HG02981 (cell line): ENCODE results near the gene CAMKMT.
"Not testable (repeated sequence)": the region's sequence is repeated elsewhere in the genome, so short reads cannot be mapped to it uniquely, and the experiment has no call there.

Experiments
- ATAC-seq: cut with Tn5 transposase; IDR thresholded peaks from one replicate; pipeline ENCODE4 v1.9.1; 2021; ENCODE audit warnings: mild to moderate bottlenecking, moderate library complexity; ENCODE audit not compliant: unreplicated experiment

Gene CAMKMT

DNA sequence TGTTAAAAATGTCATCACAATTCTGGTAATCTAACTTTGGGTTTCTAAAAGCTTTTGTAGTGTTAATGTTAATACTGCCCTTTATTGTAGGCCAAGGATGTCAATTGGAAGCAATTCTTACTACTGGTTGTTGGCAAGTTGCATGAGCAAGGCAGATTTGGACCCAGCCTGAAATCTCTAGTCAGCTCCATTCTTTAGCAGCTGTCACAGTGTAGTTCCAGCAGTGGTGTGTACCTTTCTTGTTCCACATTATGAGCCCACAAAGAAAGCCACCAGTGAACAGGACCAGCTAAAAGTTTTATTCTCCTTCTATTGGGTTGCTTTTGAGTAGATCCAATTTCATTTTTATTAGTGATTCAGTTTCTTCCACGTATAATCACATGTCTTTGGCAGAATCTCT, 133.8 kb downstream of the CAMKMT start:
- ATAC-seq, result no peak

DNA sequence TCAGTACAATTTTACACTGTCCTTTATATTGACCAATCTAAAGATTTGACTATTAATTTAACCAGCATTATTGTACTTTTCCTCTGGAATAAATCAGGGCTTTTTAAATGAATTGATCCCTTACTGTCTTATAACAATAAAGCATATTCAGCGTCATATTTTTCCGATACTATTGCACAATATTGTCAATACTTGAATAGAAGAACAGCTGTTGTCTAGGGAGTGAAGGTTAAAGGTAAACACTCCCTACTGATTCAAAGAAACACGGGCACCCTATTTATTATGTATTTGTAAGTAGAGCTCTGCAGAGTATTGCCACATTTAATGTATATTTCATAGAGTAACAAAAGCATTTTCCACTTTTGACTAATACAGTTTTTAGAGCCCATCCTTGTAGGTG, 134.4 kb downstream of the CAMKMT start:
- ATAC-seq, result no peak

DNA sequence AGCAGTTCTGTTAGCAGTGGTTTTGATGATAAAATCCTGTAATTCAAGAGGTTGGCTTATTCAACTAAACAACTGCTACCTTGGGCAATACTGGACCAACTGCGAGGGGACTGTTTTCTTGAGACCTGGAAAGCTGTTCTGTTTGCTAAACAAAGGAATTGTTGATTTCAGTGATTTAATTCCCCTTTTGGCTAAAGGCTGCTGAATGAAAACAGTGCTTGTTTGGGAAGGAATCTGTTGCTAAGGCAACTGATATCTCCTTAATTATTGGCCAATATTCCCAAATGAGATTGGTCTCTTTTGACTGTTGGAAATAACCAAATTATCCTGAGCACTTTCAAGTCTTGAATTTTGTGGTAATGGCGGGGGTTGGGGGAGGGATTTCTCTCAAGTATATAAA, 136.8 kb downstream of the CAMKMT start:
- ATAC-seq, result no peak

DNA sequence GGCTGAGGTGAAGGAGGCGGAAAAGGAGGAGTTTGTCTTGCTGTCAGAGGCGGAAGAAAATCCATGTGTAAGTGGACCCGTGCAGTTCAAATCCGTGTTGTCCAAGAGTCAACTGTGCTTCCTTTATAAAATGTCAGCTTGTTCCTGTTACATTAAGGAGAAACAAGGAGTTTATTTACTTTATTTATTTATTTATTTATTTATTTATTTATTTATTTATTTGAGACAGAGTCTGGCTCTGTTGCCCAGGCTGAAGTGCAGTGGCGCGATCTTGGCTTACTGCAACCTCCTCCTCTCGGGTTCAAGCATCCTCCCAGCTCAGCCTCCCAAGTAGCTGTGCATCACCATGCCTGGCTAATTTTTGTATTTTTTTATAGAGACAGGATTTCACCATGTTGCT, 143.9 kb downstream of the CAMKMT start:
- not testable (repeated sequence) for ATAC-seq

DNA sequence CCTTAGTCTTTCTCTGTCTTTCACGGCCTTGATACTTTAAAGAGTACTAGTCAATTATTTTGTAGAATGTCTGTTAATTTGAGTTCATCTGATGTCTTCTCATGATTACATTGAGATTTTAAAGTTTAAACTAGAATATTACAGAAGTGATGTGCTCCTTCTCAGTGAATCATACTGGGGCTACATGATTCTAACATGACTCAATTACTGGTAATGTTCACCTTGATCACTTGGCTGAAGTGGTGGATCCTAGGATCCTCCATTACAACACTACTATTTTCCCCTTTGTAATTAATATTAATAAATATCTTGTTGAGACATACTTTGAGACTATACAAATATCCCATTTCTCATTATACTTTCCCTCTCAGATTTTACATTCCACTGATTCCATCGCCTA, 148.5 kb downstream of the CAMKMT start:
- ATAC-seq, result no peak

DNA sequence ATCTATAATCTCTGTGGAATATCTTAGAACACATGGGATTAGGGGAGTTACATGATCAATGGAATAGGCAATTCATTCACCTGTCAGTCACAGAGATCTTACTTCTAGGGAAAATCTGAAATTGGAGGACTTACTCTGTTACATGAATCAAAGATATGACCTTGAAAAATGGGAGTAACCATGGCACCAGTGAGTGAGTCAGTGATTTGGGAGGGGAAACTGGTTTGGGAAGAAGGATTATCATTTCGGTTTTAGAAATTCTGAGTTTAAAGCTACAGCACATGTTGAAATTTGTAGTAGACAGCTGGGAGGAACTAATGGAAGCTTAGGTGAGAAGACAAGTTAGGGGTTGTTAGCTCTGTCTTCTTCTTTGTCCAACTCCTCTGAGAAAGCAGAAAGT, 153.7 kb downstream of the CAMKMT start:
- ATAC-seq, result no peak

DNA sequence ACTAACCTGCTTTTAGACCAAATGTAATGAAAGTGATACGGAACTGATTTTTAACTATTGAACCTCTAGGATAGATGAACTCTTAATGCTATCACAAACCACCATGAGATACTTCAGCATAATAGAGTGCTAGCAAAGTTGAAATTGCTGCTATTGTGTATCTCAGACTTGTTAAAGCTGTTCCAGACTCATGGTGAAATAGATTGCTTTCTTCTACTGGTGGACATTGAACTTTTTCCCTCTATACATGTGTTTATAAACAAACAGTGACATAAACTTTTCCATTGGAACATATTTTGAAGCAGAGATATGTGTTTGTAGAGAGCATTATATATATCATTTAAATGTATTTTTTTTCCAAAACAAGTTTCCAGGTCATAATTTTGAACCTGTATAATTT, 157.3 kb downstream of the CAMKMT start:
- no peak for ATAC-seq

DNA sequence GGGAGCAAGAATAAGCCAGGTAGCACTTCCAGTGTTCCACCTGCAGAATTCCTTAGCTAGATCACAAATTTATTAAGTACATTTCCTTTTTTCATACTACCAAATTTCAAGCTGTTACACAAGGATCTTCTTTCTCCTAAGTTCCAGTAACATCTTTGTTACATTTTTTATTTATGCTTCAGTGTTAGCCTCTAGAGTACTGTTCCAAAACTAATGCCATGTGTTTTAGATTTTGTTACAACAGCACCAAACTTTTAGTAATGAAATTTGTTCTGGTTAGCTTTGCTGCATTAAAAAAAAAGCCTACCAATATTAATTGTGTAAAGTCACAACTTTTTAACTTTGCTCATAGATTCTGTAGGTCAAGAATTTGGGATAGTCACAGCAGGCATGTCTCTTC, 161.1 kb downstream of the CAMKMT start:
- ATAC-seq, result no peak

DNA sequence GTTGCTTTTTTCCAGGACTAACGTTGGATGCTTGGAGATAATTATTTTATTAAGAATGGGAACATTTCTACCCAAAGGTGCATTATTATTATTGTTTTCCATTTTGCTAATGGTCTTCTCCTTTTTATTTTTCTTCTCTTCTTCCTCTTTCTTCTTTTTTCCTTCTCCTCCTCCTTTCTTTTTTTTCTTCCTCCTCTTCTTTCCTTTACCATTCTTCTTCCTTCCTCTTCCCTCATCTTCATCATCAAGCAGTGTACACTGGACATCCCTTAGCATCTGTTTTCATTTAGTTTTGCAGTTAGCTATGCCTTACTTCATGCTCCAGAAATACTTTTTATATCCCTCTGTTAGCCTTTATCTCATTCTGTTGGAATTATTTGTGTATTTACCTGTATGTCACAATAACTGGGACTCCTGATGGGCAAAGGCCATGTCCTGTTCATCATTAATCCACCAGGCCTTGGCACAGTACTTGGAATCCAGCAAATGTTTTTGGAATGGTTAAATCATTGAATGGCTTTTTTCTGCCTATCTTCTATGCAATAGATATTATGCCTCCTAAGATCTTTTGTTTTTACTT, 162.7 kb downstream of the CAMKMT start:
- ATAC-seq, result no peak

DNA sequence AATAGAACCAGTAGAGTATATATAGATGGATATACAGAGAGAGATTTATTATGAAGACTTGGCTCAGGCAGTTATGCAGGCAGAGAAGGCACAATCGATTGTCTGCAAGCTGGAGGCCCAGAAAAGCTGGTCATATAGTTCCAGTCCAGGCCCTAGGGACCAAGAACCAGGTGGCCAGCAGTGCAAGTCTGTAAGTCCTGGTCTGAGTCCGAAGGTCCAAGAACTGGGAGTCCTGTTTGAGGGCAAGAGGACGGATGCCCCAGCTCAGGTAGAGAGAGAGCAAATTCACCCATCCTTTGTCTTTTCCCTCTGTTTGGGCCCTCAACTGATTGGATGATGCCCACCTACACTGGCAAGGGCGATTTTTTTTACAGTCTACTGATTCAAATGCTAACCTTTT, 164.6 kb downstream of the CAMKMT start:
- ATAC-seq, result no peak

DNA sequence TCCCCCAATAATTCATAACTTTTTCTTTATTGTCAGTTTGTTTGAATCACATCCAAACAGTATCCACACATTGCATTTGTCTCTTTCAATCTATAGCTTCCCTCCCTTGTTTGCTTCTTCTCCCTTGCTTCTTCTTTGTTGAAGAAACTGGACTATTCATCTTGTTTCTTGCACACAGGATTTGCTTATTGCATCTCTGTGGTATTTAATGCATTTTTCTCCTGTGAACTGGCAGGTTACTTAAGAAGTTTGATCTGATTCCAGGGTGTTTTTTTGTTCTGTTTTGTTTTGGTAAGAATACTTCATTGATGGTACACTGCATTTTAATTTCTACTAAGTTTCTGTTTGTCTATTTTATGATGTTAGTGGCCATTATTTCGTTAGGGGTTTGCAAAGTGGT, 166.8 kb downstream of the CAMKMT start:
- ATAC-seq, result no peak

DNA sequence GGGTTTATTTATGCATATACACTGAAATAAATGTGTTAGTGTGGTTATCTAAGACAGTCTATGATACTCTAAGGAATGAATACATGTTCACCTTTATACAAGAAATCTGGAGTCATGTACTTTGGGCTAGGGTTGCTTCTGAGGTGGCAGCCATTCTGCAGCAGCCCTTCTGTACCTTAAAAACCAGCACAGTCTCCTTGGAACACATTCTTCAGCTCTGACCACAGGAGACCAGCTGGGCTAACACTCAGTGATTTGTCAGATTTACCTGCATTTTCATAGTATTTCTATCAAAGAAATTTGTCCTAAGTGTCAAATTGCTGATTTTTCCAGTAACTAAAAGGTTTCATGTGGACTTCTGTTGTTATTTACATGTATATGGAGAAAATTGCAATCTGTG, 167.7 kb downstream of the CAMKMT start:
- no peak for ATAC-seq

DNA sequence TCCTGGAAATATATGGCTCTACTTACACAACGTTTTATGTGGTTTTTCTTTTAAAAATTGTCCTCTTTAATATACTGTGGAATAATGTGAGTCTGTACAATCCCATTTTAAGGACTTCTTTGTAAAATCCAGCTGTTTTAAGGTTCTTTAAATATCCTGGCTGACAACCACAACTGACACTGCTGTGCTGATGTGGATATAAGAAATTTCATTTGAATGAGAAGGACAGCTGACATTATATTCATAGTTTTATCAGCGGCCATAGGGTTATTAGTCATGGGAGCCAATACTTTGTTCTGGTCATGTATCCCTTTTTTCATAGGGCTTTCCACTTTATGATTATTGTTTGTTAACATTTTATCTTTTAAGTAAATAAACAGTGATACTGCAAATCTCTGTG, 169.5 kb downstream of the CAMKMT start:
- ATAC-seq, result no peak

DNA sequence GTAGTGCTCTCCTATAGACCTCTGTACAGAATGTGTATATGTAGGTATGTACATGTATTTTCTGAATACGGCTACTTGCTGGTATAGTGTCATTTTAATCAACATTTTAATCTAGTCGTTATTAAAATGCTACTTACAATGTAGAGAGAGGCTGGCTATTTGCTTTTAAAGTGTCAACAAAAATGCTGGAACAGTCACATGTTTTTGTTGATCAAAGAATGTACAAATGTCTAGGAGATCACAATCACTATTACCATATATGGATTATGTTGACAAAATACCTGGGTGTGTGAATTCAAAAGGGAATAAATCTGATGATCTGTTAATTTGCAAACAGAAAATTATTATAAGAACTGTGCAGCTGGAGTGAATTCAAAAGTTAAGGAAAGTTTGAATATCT, 170.3 kb downstream of the CAMKMT start:
- ATAC-seq, result no peak

DNA sequence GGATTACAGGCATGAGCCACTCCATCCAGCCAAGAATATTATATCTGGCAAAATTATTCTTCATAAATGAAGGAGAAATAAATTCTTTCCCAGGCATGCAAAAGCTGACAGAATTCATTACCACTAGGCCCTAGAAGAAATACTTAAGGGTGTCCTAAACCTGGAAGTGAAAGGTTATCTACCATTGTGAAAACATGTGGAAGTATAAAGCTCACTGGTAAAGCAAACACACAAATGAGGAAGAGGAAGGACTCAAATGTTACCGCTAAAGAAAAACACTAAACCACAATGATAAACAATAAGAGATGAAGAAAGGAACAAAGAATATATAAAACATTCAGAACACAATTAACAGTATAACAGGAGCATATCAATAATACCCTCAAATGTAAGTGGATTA, 171.8 kb downstream of the CAMKMT start:
- ATAC-seq, result no peak

DNA sequence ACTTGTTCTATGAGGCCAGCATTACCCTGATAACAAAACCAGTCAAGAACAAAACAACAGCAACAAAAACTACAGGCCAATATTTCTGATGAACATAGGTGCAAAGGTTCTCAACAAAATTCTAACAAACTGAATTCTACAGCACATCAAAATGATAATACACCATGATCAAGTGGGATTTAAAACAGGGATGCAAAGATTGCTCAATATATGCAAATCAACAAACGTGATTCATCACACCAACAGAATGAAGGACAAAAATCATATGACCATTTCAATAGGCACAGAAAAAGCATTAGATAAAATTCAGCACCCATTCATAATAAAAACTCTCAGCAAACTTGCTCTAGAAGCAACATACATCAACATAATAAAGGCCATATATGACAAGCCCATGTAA, 173.6 kb downstream of the CAMKMT start:
- ATAC-seq, result no peak

DNA sequence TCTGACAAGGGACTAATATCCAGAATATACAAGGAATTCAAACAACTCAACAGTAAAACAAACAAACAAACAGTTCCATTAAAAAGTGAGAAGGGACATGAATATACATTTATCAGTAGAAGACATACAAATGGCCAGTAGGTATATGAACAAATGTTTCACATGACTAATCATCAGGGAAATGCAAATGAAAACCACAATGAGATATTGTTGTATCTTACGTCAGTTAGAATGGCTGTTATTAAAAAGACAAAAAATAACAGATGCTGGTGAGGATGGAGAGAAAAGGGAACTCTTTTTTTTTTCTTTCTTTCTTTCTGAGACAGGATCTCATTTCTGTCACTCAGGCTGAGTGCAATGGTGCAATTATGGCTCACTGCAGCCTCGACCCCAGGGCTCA, 175.5 kb downstream of the CAMKMT start:
- ATAC-seq, result no peak

DNA sequence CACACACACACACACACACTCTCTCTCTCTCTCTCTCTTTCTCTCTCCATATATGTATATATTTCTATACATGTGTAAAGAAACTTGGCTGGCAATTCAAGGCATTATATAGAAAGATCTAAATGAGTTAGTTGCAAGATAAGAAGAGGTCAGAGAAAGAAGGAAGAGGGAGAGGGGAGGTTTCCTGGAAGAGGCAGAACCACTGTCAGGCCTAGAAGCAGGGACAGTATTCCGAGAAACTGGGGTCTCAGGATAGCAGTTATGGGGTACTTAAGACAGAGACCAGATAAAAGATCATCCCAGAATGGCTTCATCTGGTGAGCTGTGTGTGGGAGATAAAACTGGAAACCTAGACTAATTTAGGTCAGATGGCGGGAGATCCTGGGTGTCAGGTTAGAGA, 180.8 kb downstream of the CAMKMT start:
- no peak for ATAC-seq

DNA sequence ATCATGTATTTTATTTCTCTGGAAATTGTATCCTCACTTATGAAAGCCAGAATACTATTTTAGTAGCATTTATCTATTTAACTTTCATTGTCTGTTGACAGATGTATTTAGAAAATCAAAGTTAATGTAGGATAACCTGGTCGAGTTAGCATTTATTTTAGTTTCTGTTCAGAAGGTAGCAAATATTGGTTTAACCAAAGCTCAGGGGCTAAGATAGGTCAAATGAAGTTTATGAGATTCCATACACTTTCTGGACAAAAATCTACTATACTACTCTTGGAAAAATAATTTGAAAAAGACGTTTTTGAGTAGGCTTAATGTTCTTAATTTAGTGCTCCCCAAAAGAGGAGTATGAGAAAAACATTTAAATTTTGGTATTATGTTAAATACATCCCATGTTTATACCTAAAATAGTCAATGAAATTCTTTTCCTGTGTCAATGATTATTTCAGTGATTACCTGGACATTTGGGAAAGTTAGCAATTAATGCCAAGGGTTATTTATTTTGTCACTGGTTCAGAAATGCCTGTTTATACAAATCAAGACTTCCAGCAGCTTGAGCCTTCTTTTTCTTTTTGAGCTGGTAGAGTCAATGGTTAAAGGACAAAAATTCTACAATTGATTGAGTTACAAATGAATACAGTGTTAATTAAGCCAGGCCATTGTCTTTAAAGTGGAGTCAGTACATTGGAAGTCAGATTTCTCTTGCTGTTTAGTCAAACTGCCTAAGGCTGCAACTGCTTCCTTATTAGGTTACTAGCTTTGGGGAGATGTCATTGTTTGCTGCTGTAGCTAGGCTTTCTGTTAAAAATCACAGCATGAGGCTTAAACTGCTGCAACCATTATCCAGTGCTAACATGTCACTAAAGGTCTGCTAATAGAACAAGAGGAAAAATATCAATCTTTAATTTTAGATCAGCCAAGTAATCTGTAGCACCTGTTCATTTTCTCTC, 182.3 kb downstream of the CAMKMT start:
- ATAC-seq, result no peak

DNA sequence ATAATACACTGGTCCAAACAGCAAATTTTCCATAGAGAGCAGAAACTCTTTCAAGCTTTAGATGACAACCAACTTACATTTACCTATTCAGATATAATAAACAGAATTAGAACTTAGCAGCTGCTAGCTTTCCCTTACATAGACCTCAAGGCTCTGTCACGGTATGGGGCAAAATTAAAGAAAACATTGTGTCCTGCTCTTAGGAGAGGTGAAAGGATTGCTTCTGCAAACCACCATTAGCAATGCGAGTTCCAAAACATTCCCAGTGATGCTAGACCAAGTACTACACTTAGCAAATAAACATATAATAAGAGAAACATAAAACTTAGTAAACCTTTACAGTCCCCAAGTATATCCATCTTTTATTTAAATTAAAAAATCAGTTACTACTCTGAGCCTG, 183.3 kb downstream of the CAMKMT start:
- ATAC-seq, result no peak

DNA sequence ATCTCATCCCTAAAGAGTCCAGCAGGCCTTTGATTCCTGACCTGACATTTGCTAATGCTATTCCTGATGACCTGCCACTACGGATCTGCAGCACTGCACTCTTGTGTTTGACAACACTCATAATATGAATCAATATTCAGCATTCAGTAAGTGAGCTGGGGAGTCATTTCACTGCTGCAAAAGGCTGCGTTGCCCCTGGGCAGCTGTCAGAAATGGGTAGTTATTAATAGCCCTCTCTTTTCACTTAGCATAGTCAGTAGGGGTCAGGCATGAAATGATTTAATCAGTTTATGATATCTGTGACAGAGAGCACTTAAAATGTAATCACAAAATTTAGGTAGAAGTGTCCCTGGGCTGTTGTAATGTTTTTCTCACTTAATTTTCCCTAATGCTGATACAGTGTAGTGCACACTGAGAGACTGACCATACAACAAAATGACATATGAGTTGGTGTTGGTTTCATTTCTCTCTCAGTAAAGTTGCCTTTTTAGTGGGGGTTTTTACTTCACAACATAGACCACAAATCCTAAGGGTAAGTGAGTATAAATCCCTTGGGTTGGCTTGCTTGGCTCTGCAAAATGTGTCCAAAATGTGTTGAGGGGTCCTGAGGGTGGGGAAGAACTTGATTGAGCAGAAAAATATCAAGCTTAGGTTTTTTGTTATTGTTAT, 184.8 kb downstream of the CAMKMT start:
- no peak for ATAC-seq

DNA sequence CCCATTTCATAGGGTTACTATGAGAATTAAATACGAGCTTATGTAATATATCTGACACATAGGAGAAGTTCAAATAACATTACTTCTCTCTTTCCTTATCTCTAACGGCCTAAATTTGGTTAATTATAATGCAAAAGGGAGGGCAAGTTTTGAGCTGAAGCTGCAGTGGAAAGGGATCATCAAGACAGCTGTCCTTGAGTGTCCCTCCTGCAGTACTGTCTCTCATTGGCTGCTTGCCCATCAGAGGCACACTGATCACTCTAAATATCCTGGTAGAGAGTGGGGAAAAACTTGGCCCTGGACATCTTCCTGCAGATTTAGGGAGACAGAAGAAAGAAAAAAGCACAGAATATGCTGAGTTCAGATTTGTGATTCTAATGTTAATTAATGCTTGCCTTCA, 186.0 kb downstream of the CAMKMT start:
- ATAC-seq, result no peak
